ENCODE data around the gene PPP1R1B.

Gene PPP1R1B

DNA sequence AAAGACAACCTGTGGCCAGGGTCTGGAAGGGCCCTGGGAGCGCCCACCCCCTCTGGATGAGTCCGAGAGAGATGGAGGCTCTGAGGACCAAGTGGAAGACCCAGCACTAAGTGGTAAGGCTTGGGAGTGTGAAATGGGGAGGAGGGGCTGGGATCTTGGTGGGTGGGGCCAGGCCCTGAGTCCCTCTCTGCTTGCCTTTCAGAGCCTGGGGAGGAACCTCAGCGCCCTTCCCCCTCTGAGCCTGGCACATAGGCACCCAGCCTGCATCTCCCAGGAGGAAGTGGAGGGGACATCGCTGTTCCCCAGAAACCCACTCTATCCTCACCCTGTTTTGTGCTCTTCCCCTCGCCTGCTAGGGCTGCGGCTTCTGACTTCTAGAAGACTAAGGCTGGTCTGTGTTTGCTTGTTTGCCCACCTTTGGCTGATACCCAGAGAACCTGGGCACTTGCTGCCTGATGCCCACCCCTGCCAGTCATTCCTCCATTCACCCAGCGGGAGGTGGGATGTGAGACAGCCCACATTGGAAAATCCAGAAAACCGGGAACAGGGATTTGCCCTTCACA, 8.9 kb downstream of the PPP1R1B start:
- DNase-seq, result no peak

DNA sequence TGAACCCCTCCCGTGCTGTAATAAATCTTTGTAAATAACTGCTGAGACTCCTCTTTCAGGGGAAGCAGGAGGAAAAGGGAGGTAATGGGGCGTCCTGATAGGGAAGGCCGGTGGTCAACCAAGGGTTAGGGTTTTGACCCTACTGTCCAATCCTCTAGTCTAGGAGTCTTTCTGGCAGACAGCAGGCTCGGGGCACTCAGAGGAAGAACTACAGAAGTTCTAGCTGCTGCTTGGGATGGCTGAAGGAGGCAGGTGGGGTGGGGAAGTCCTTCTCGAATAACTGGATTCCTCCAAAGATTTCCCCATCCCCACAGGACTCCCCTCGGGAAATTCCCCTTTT, 9.8 kb downstream of the PPP1R1B start:
- DNase-seq, result no peak

DNA sequence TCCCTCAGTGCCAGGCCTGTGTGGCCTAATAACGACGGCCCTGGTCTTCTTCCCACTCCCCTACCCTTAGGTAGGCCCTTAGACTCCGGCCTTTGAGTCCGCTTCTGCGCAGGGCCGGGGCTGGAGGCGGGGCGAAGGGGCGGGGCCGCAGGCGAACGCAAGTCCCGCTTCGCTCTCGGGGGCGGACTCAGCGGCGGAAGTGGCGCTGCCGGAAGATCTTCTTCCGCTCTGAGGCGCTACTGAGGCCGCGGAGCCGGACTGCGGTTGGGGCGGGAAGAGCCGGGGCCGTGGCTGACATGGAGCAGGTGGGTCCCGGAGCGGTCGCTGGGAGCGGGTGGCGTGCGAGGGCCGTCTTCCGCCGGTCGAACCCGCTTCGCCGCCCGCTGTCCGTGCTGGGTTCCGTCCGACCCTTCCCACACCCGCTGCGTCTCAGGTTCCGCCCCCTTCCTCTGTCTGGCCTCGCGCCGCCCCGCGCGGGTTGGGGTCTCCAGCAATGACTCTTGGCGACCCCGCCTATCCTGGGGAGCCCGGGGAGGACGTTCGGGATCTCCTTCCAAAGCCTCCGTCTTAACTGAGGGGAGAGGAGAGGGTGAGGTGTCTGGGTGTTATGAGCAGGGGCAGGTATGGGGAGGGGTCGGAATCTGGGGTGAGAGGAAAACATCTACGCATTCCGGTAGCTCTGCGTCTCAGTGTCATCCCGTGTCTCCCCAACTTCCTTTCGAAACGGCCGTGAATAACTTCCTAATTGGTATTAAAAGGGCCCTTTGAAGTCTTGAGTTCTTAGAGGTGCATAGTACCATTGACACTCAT, 10.4 kb downstream of the PPP1R1B start, which contains the start of gene STARD3:
TSS of gene STARD3 (plus strand) at position 218 of the 810 bp plus-strand sequence. CDS start 16,388 bp downstream, outside the sequence.
- peak; percentile 91 for DNase-seq

DNA sequence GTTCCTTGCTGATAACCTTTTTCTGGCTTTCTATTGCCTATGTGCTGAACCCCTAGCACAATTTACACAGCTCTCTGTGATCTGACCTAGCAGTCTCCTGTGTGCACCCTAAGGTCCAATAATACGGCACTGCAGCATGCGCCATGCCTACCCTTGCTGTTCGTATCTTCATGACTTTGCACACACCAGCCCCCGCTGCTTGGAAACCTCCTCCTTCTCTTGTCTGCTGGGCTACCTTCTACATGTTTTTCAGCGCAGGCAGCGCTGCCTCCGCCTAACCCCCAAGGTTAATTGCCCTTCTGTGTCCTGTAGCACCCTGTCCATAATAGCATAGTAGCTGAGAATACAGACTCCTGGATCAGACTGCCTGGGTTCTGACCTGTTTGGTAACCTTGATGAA, 11.6 kb downstream of the PPP1R1B start:
- no peak for DNase-seq

- DNase-seq, result no peak
These were observed 12.3 kb downstream of the PPP1R1B start for GRCh38 chr17:39639043-39639442.

DNA sequence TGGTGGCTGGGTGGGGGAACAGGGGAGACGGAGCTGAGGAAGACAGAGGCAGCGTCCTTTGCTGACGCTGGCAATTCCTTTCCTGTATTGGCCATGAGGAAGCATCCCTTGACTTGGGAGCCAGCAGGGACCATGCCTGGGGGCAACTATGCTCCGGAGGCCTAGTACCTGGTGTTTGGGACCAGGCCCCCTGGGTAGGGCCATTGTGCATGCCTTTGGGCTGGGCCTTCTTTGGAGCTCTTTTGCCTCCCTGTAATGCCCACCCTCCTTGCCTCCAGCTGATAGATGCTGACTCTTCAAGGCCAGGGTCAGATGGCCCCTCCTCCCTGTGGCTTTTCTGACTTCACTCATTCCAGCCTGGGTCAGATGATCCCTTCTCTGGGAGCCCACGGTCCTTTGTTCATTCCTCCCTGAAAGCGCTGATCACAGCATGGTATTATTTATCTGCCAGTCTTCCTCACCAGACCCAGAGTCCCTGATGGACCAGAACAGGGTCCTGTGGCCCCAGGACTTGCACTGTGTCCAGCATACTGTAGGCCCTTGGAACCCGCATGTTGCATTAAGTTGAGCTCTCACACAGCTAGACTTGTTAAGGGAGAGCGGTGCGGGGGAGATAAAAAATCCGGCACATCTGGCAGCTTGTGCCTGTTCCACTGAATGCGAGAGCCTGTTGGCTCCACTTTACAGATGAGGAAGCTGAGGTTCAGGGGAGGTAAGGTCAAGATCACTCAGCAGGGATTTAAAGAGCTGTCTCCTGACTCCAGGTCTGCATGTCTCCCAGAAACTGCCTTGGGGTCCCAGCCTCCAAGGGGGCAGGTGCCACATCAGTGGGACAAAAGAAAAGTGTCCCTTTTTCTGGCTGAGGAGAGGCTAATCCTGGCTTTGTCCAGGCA, 13.1 kb downstream of the PPP1R1B start:
- no peak for DNase-seq

GRCh38 chr17:39640591-39641031, 13.9 kb downstream of the PPP1R1B start:
- DNase-seq, result no peak

- DNase-seq, result no peak
These were observed 14.3 kb downstream of the PPP1R1B start for GRCh38 chr17:39641097-39641496.

- DNase-seq, result no peak
These were observed 15.1 kb downstream of the PPP1R1B start for GRCh38 chr17:39641883-39642282.

DNA sequence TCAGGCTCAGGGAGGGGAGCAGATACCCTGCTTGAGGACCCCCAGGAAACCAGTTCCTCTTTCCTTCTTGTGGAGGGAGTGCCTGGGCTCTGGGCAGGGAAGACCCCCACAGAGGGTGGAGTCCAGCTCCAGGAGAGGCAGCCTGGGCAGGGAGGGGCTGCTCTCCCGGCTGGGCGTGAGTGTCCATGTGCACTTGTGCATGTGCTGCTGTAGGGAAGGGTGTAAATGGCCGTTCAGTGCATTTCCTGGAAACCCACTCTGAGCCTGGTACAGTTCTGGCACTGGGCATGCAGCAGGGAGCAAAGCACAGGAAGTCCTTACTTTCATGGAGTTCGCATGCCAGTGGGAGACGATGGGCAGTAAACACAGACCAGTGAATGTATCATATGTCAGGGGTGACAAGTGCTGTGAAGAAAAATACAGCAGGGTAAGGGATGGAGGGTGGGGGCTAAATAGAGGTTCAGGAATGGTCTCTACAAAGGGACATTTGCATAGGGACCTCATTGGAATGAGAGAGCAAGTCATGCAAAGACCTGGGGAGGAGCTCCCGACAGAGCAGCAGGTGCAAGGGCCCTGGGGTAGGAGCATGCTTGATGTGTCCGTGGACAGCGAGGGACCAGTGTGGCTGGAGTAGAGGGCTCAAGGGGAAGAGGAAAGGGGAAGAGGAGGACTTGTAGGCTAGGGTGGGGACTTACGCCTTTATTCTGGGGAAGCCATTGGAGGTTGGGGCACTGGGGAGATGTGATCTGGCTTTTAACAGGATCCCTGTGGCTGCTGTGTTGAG, 15.7 kb downstream of the PPP1R1B start:
- no peak for DNase-seq

GRCh38 chr17:39643271-39643670, 16.5 kb downstream of the PPP1R1B start:
- DNase-seq, result no peak

- DNase-seq, result no peak
These were observed 20.5 kb downstream of the PPP1R1B start for GRCh38 chr17:39647256-39647655.

GRCh38 chr17:39648616-39649366, 22.0 kb downstream of the PPP1R1B start:
- DNase-seq, result no peak

DNA sequence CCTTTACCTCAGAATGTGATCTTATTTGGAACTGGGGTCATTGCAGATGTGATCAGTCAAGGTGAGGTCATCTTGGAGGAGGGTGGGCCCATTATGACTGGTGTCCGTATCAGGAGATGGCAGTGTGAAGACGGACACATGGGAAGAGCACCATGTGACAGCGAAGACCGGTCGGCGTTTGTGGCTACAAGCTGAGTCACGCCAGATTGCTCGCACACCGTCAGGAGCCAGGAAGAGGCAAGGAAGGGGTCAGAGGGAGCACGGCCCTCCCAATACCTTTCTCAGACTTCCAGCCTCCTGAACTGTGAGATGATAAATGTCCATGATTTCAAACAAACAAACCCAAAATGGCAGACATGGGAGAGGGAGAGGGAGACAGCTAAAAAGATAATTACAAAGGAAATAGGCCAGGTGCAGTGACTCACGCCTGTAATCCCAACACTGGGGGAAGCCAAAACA, 23.4 kb downstream of the PPP1R1B start:
- DNase-seq, result no peak

DNA sequence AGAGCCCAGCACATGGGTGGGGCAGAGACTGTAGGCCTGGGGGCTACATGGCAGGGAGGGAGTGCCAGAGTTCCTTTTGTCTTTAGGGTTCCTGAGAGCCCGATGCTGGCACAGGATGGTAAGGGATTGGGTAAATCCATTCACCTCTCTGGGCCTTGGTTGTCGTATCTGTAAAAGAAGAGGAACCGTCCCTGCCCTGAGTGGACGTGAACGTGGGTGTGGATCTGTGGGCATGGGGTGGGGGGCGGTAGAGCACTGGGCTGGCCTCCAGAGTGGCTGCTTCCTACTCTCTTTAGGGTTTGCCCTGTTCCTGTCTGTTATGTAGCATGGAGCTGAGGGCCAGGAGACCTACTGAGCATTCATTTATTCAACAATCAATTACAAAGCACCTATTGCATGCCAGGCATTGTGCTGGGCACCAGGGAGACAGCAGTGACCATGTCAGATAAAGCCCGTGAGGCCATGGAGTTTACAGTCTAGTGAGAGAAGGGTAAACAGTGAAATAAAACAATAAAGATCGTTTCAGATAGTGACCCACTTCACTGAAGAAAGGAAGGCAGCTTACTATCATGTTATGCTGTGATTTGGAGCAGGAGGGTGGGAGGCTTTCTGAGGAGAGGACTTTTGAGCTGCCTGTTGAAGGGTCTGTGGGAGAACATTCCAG, 25.3 kb downstream of the PPP1R1B start:
- DNase-seq, result no peak

- no peak for DNase-seq
These were observed 26.0 kb downstream of the PPP1R1B start for GRCh38 chr17:39652587-39653315.

GRCh38 chr17:39653316-39653661, 26.5 kb downstream of the PPP1R1B start:
- DNase-seq, result no peak

GRCh38 chr17:39653662-39654331, 27.0 kb downstream of the PPP1R1B start:
- DNase-seq, result peak; percentile 82

- no peak for DNase-seq
These were observed 28.4 kb downstream of the PPP1R1B start for GRCh38 chr17:39655105-39655504.

GRCh38 chr17:39658346-39658745, 31.6 kb downstream of the PPP1R1B start:
- DNase-seq, result no peak

All from activated CD8-positive, alpha-beta memory T cell treated with anti-CD3 and anti-CD28 coated beads, Interleukin-2, amount 50 U/mL, for 4 hours (primary cell).